CD4-positive, CD25-positive, alpha-beta regulatory T cell (primary cell): ENCODE data around the gene CCDC88A. TPM values are rescaled to one million over a fixed set of nuclear protein-coding genes. Genes with fewer than 3 reads are reported as not detected.
"Not testable (repeated sequence)": the region's sequence is repeated elsewhere in the genome, so short reads cannot be mapped to it uniquely, and the experiment has no call there.

Experiments used
- ATAC-seq, 2 donors: fragments of 150-1000 bp; cut with Tn5 transposase; one replicate each; pipeline ENCODE4 v1.10.0; 2021; ENCODE audit warnings: low read depth in 2 of 2, moderate number of reproducible peaks in 2 of 2, moderate library complexity in 1 of 2
- DNase-seq, 3 donors: peaks; one replicate each; pipeline versions ENCODE4 v3.0.0 to v3.0.0-alpha.2; 2012 to 2022; ENCODE audit warnings: mixed read lengths in 1 of 3
- H3K27ac ChIP-seq: one replicate; pipeline ENCODE4 v1.7.0; 2013; ENCODE audit warnings: mild to moderate bottlenecking, low read length; ENCODE audit not compliant: insufficient read depth, poor library complexity, severe bottlenecking
- H3K27me3 ChIP-seq: one replicate; pipeline ENCODE4 v1.7.0; 2013; ENCODE audit warnings: low read length; ENCODE audit not compliant: control insufficient read depth, insufficient read depth
- H3K36me3 ChIP-seq: one replicate; pipeline ENCODE4 v1.7.0; 2013; ENCODE audit warnings: mild to moderate bottlenecking, low read length, moderate library complexity; ENCODE audit not compliant: control insufficient read depth, insufficient read depth
- H3K4me1 ChIP-seq: 2 replicates; pipeline ENCODE4 v1.7.0; 2013; ENCODE audit warnings: mild to moderate bottlenecking, low read length; ENCODE audit not compliant: insufficient read depth, control insufficient read depth, poor library complexity, severe bottlenecking
- H3K4me3 ChIP-seq: one replicate; pipeline ENCODE4 v1.7.0; 2013; ENCODE audit warnings: low read depth, mild to moderate bottlenecking, low read length, moderate library complexity
- H3K9me3 ChIP-seq, 2 experiments: 1 replicate in 1 of 2; 2 replicates in 1 of 2; pipeline ENCODE4 v1.7.0; 2013; ENCODE audit warnings: low read length in 2 of 2, mild to moderate bottlenecking in 1 of 2, moderate library complexity in 1 of 2; ENCODE audit not compliant: control insufficient read depth in 2 of 2
- H3K27ac Mint-ChIP-seq, 3 donors: one replicate each; pipeline ENCODE4 v1.8.0; 2020 to 2022; ENCODE audit warnings: mild to moderate bottlenecking in 3 of 3, mixed read lengths in 3 of 3, moderate library complexity in 2 of 3
- H3K27me3 Mint-ChIP-seq: one replicate; pipeline ENCODE4 v1.8.0; 2022; ENCODE audit warnings: mild to moderate bottlenecking, mixed read lengths
- H3K36me3 Mint-ChIP-seq: one replicate; pipeline ENCODE4 v1.8.0; 2020; ENCODE audit warnings: mixed read lengths
- H3K4me1 Mint-ChIP-seq, 4 donors: one replicate each; pipeline ENCODE4 v1.8.0; 2020 to 2022; ENCODE audit warnings: mixed read lengths in 4 of 4, mild to moderate bottlenecking in 1 of 4
- H3K4me3 Mint-ChIP-seq, 4 donors: one replicate each; pipeline ENCODE4 v1.8.0; 2020 to 2022; ENCODE audit warnings: mild to moderate bottlenecking in 4 of 4, mixed read lengths in 4 of 4, moderate library complexity in 3 of 4
- H3K9me3 Mint-ChIP-seq, 7 donors: one replicate each; pipeline ENCODE4 v1.8.0; 2020 to 2022; ENCODE audit warnings: mixed read lengths in 7 of 7, mild to moderate bottlenecking in 3 of 7, moderate library complexity in 2 of 7
- polyA plus RNA-seq, 4 donors: library from polyadenylated mRNA; unstranded; fragments of 300-500 nt; fragmentation: Illumina TruSeq; gene quantifications; one replicate each; pipeline ENCODE4 v1.2.3, GENCODE V29; 2021
- total RNA-seq: library from RNA; stranded (reverse); gene quantifications from one replicate; pipeline ENCODE4 v1.2.3, GENCODE V29; 2022

CCDC88A gene
- total and polyA plus RNA-seq, 5 donors from 2014 or later, result 1.4 to 19.1 (median 2.5) TPM

- H3K4me3 Mint-ChIP-seq, result no peak overlapping the region
- H3K27ac Mint-ChIP-seq, result no peak overlapping the region
- no peaks in the 10 kb centered on the region for H3K4me1 Mint-ChIP-seq
Observed at GRCh38 chr2:55364189-55365055, 55.2 kb downstream of the CCDC88A start.

GRCh38 chr2:55363636-55364035, 56.0 kb downstream of the CCDC88A start:
- Histone ChIP-seq H3K4me1 (no peaks in the 10 kb centered on the region), H3K27ac (no peak overlapping the region), H3K27me3 (no peaks in the 10 kb centered on the region), H3K4me3 (no peak overlapping the region), H3K36me3 (no peaks in the 10 kb centered on the region), H3K9me3 (no peaks in the 10 kb centered on the region)
- Mint-ChIP-seq H3K27me3 (no peaks in the 10 kb centered on the region), H3K4me3 (no peak overlapping the region), H3K9me3 (no peaks in the 10 kb centered on the region), H3K36me3 (peaks cover under 1% of the 10 kb centered on the region), H3K4me1 (no peaks in the 10 kb centered on the region), H3K27ac (no peak overlapping the region)
- no peak for DNase-seq
- ATAC-seq, result no peak

More at GRCh38 chr2:55364189-55365055, 55.2 kb downstream of the CCDC88A start:
- Histone ChIP-seq H3K27me3 (no peaks in the 10 kb centered on the region), H3K4me3 (no peak overlapping the region), H3K4me1 (no peaks in the 10 kb centered on the region), H3K9me3 (no peaks in the 10 kb centered on the region), H3K36me3 (no peaks in the 10 kb centered on the region), H3K27ac (no peak overlapping the region)
- Mint-ChIP-seq H3K36me3 (no peaks in the 10 kb centered on the region), H3K27me3 (no peaks in the 10 kb centered on the region), H3K9me3 (no peaks in the 10 kb centered on the region)
- ATAC-seq (no peak), DNase-seq (no peak)

GRCh38 chr2:55361465-55362189, 58.0 kb downstream of the CCDC88A start:
- H3K4me1 ChIP-seq, result no peaks in the 10 kb centered on the region
- H3K4me3 ChIP-seq, result no peak overlapping the region
- H3K36me3 ChIP-seq, result no peaks in the 10 kb centered on the region
- ATAC-seq, result no peak
- Mint-ChIP-seq H3K36me3 (peaks cover 4% of the 10 kb centered on the region), H3K27me3 (no peaks in the 10 kb centered on the region), H3K4me1 (no peaks in the 10 kb centered on the region), H3K4me3 (no peak overlapping the region), H3K27ac (no peak overlapping the region), H3K9me3 (peaks cover 0 to 2% (median 0%) of the 10 kb centered on the region in 7 donors)
- H3K9me3 ChIP-seq, result no peaks in the 10 kb centered on the region
- H3K27ac ChIP-seq, result no peak overlapping the region
- H3K27me3 ChIP-seq, result no peaks in the 10 kb centered on the region
- DNase-seq, result no peak

GRCh38 chr2:55358451-55358850, 61.2 kb downstream of the CCDC88A start:
- Histone ChIP-seq H3K4me1 (no peaks in the 10 kb centered on the region), H3K27ac (no peak overlapping the region), H3K4me3 (no peak overlapping the region), H3K9me3 (no peaks in the 10 kb centered on the region), H3K27me3 (no peaks in the 10 kb centered on the region), H3K36me3 (no peaks in the 10 kb centered on the region)
- ATAC-seq, result no peak
- H3K27me3 Mint-ChIP-seq, result no peaks in the 10 kb centered on the region
- H3K36me3 Mint-ChIP-seq, result peaks cover 4% of the 10 kb centered on the region
- no peak overlapping the region for H3K27ac Mint-ChIP-seq
- H3K4me1 Mint-ChIP-seq, result no peaks in the 10 kb centered on the region
- H3K4me3 Mint-ChIP-seq, result no peak overlapping the region
- DNase-seq, result no peak
- peaks cover 0 to 3% (median 0%) of the 10 kb centered on the region in 7 donors for H3K9me3 Mint-ChIP-seq

GRCh38 chr2:55357927-55358326, 61.7 kb downstream of the CCDC88A start:
- Mint-ChIP-seq H3K27ac (no peak overlapping the region), H3K9me3 (peaks cover 0 to 3% (median 0%) of the 10 kb centered on the region in 7 donors), H3K27me3 (no peaks in the 10 kb centered on the region), H3K36me3 (peaks cover 4% of the 10 kb centered on the region), H3K4me1 (no peaks in the 10 kb centered on the region), H3K4me3 (no peak overlapping the region)
- Histone ChIP-seq H3K36me3 (no peaks in the 10 kb centered on the region), H3K27me3 (no peaks in the 10 kb centered on the region), H3K27ac (no peak overlapping the region), H3K4me1 (no peaks in the 10 kb centered on the region), H3K9me3 (no peaks in the 10 kb centered on the region), H3K4me3 (no peak overlapping the region)
- DNase-seq, result no peak
- no peak for ATAC-seq

GRCh38 chr2:55357164-55357563, 62.5 kb downstream of the CCDC88A start:
- Histone ChIP-seq H3K4me1 (no peaks in the 10 kb centered on the region), H3K4me3 (no peak overlapping the region), H3K27ac (no peak overlapping the region), H3K36me3 (no peaks in the 10 kb centered on the region), H3K27me3 (no peaks in the 10 kb centered on the region), H3K9me3 (no peaks in the 10 kb centered on the region)
- ATAC-seq, result no peak
- Mint-ChIP-seq H3K9me3 (peaks cover 0 to 3% (median 0%) of the 10 kb centered on the region in 7 donors), H3K4me3 (no peak overlapping the region), H3K27me3 (no peaks in the 10 kb centered on the region), H3K36me3 (peaks cover 4% of the 10 kb centered on the region), H3K27ac (no peak overlapping the region), H3K4me1 (no peaks in the 10 kb centered on the region)
- DNase-seq, result no peak

- not testable (repeated sequence) for H3K27ac Mint-ChIP-seq, H3K9me3 Mint-ChIP-seq, H3K36me3 Mint-ChIP-seq, H3K27ac ChIP-seq, H3K27me3 Mint-ChIP-seq, H3K9me3 ChIP-seq, H3K4me1 ChIP-seq, ATAC-seq, H3K36me3 ChIP-seq, DNase-seq, H3K27me3 ChIP-seq, H3K4me3 Mint-ChIP-seq, H3K4me3 ChIP-seq, H3K4me1 Mint-ChIP-seq
Observed at GRCh38 chr2:55356136-55356535, 63.5 kb downstream of the CCDC88A start.
